HG03280 (cell line): Measurements from ENCODE around the gene CHRM4.
"Not testable (repeated sequence)": the region's sequence is repeated elsewhere in the genome, so short reads cannot be mapped to it uniquely, and the experiment has no call there.

Experiments used
- ATAC-seq: cut with Tn5 transposase; IDR thresholded peaks from one replicate; pipeline ENCODE4 v1.9.1; 2021; ENCODE audit warnings: mild to moderate bottlenecking, moderate library complexity; ENCODE audit not compliant: unreplicated experiment

Gene CHRM4

GRCh38 chr11:46383404-46383758, 8.2 kb downstream of the CHRM4 start:
- no peak for ATAC-seq

- ATAC-seq: no peak
These were observed 8.8 kb downstream of the CHRM4 start for GRCh38 chr11:46382646-46383403.

GRCh38 chr11:46381819-46382645, 9.5 kb downstream of the CHRM4 start:
- ATAC-seq: no peak

- ATAC-seq: no peak
These were observed 10.3 kb downstream of the CHRM4 start, which contains the start of gene MDK for GRCh38 chr11:46381048-46381818. Gene MDK, plus strand, starts transcription at chr11:46381669. Its CDS starts 389 bp downstream, at chr11:46382058.

- ATAC-seq: no peak
These were observed 11.1 kb downstream of the CHRM4 start for GRCh38 chr11:46380340-46381047.

- ATAC-seq: not testable (repeated sequence)
These were observed 11.9 kb downstream of the CHRM4 start for GRCh38 chr11:46379482-46380293.

GRCh38 chr11:46378811-46379481, 12.6 kb downstream of the CHRM4 start:
- no peak for ATAC-seq

GRCh38 chr11:46378296-46378695, 13.3 kb downstream of the CHRM4 start:
- no peak for ATAC-seq

- no peak for ATAC-seq
These were observed 13.7 kb downstream of the CHRM4 start for GRCh38 chr11:46377831-46378230.

GRCh38 chr11:46377290-46377689, 14.3 kb downstream of the CHRM4 start:
- ATAC-seq: no peak

- no peak for ATAC-seq
These were observed 15.1 kb downstream of the CHRM4 start for GRCh38 chr11:46376258-46377050.

GRCh38 chr11:46375392-46376101, 16.0 kb downstream of the CHRM4 start:
- ATAC-seq: no peak

GRCh38 chr11:46374815-46375214, 16.8 kb downstream of the CHRM4 start:
- no peak for ATAC-seq

- ATAC-seq: no peak
These were observed 17.5 kb downstream of the CHRM4 start for GRCh38 chr11:46373787-46374740.

GRCh38 chr11:46372501-46372900, 19.1 kb downstream of the CHRM4 start:
- ATAC-seq: not testable (repeated sequence)

GRCh38 chr11:46372086-46372485, 19.5 kb downstream of the CHRM4 start:
- ATAC-seq: no peak

GRCh38 chr11:46371262-46371661, 20.3 kb downstream of the CHRM4 start:
- not testable (repeated sequence) for ATAC-seq
